GM23248 (cell line): ENCODE results near the gene FBXO44. TPM values are rescaled to one million over a fixed set of nuclear protein-coding genes. Genes with fewer than 3 reads are reported as not detected.
A peak's percentile ranks its signal among the peaks of the same experiment; 100 is the strongest.

ENCODE experiments used
- DNase-seq: peaks from one replicate; pipeline ENCODE4 v3.0.0-alpha.2; 2015
- H2AFZ ChIP-seq: fragments of 200-600 bp; sonication (generic); 2 replicates; pipeline ENCODE4 v1.6.1; 2016; ENCODE audit warnings: antibody characterized with exemption
- H3F3A ChIP-seq: fragments of 200-600 bp; sonication (generic); 2 replicates; pipeline ENCODE4 v1.6.1; 2016; ENCODE audit warnings: mild to moderate bottlenecking, antibody characterized with exemption, mixed run types; ENCODE audit not compliant: insufficient read depth
- H3K27ac ChIP-seq: fragments of 200-600 bp; sonication (generic); 2 replicates; pipeline ENCODE4 v1.5.1; 2016; ENCODE audit warnings: mild to moderate bottlenecking
- H3K27me3 ChIP-seq: fragments of 200-600 bp; sonication (generic); replicated peaks from 2 replicates; pipeline ENCODE4 v1.6.1; 2016; ENCODE audit warnings: mild to moderate bottlenecking; ENCODE audit not compliant: insufficient read depth
- H3K36me3 ChIP-seq: fragments of 200-600 bp; sonication (generic); 2 replicates; pipeline ENCODE4 v1.6.1; 2016; ENCODE audit warnings: low read depth, mild to moderate bottlenecking
- H3K4me1 ChIP-seq: fragments of 200-600 bp; sonication (generic); 2 replicates; pipeline ENCODE4 v1.6.1; 2016; ENCODE audit warnings: mild to moderate bottlenecking; ENCODE audit not compliant: insufficient read depth
- H3K4me2 ChIP-seq: fragments of 200-600 bp; sonication (generic); one replicate; pipeline ENCODE4 v1.6.1; 2016; ENCODE audit warnings: mild to moderate bottlenecking; ENCODE audit not compliant: unreplicated experiment
- H3K4me3 ChIP-seq: fragments of 200-600 bp; sonication (generic); 2 replicates; pipeline ENCODE4 v1.5.1; 2016; ENCODE audit warnings: mild to moderate bottlenecking
- H3K79me2 ChIP-seq: fragments of 200-600 bp; sonication (generic); 2 replicates; pipeline ENCODE4 v1.6.1; 2016; ENCODE audit warnings: mild to moderate bottlenecking; ENCODE audit not compliant: insufficient read depth
- H3K9ac ChIP-seq: fragments of 200-600 bp; sonication (generic); 2 replicates; pipeline ENCODE4 v1.6.1; 2016; ENCODE audit warnings: mild to moderate bottlenecking
- H3K9me2 ChIP-seq: fragments of 200-600 bp; sonication (generic); 2 replicates; pipeline ENCODE4 v1.6.1; 2016; ENCODE audit warnings: mixed run types, mild to moderate bottlenecking, moderate library complexity; ENCODE audit not compliant: insufficient read depth
- H3K9me3 ChIP-seq: fragments of 200-600 bp; sonication (generic); one replicate; pipeline ENCODE4 v1.6.1; 2017; ENCODE audit warnings: low read depth
- H4K20me1 ChIP-seq: fragments of 200-600 bp; sonication (generic); 2 replicates; pipeline ENCODE4 v1.6.0; 2016; ENCODE audit not compliant: insufficient read depth
- EZH2 ChIP-seq: fragments of 200-600 bp; sonication (generic); IDR thresholded peaks from 2 replicates; pipeline ENCODE4 v1.6.1; 2018; ENCODE audit warnings: antibody characterized with exemption, mild to moderate bottlenecking; ENCODE audit not compliant: insufficient read depth, poor library complexity, severe bottlenecking
- EZH2phosphoT487 ChIP-seq: fragments of 200-600 bp; sonication (generic); IDR thresholded peaks from 2 replicates; pipeline ENCODE4 v1.6.1; 2018; ENCODE audit warnings: antibody characterized with exemption, moderate library complexity, mild to moderate bottlenecking, low read depth; ENCODE audit not compliant: insufficient read depth
- WGBS, 2 experiments: methylation state at CpG; one replicate each; pipeline ENCODE4 v1.1.6; 2015 to 2017; ENCODE audit warnings: low lambda C conversion rate in 2 of 2, low coverage in 1 of 2; ENCODE audit errors: missing lambda C conversion rate in 2 of 2; 5-methylcytosine and 5-hydroxymethylcytosine counted together
- in situ Hi-C: fragments of 300-500 bp; cut with MboI; formaldehyde crosslinking; loops from 2 replicates; pipeline ENCODE4 v1.15.0; 2020
- polyA plus RNA-seq: library from polyadenylated mRNA; unstranded; fragments of >200 nt; fragmentation: Nextera tagmentation; extraction: Ambion mirVana; gene quantifications from 2 replicates; pipeline ENCODE4 v1.2.1, GENCODE V29; 2016
- total RNA-seq: library from RNA; depleted of rRNA; stranded (reverse); fragments of >200 nt; shearing (Covaris generic); gene quantifications from 2 replicates; pipeline ENCODE4 v1.2.3, GENCODE V29; 2014

Gene FBXO44
- total and polyA plus RNA-seq, 2 experiments from 2014 or later = 19.4 to 20.6 TPM

GRCh38 chr1:11676386-11677103 is 21.9 kb downstream of the FBXO44 start:
- Histone ChIP-seq H3K27ac (no peak overlapping the region), H3K36me3 (no peaks in the 10 kb centered on the region), H3K79me2 (peaks cover 11% of the 10 kb centered on the region; the same call in 1 of the 2 replicates), H3K9ac (no peak overlapping the region), H3K9me3 (no peaks in the 10 kb centered on the region), H3K27me3 (no peaks in the 10 kb centered on the region), H3F3A (peaks cover under 1% of the 10 kb centered on the region; the same call in 1 of the 2 replicates), H2AFZ (no peak overlapping the region), H3K4me2 (no peak overlapping the region), H4K20me1 (no peaks in the 10 kb centered on the region), H3K4me1 (no peaks in the 10 kb centered on the region), H3K4me3 (no peak overlapping the region), H3K9me2 (no peaks in the 10 kb centered on the region)
- TF ChIP-seq EZH2 (no peak), EZH2phosphoT487 (no peak)
- WGBS, 2 experiments = 83 to 88% methylated on average over 8 to 10 of the region's 10 CpGs
- in situ Hi-C loops = no loop called here
- DNase-seq = no peak

GRCh38 chr1:11678442-11678841 is 23.8 kb downstream of the FBXO44 start:
- H3F3A ChIP-seq = peaks cover 7% of the 10 kb centered on the region; the same call in 1 of the 2 replicates
- in situ Hi-C loops = no loop called here
- H4K20me1 ChIP-seq = no peaks in the 10 kb centered on the region
- TF ChIP-seq EZH2phosphoT487 (no peak), EZH2 (no peak)
- H3K9me2 ChIP-seq = no peaks in the 10 kb centered on the region
- no peak overlapping the region for H3K27ac ChIP-seq
- H3K27me3 ChIP-seq = no peaks in the 10 kb centered on the region
- H3K4me1 ChIP-seq = 0 out of 2 replicates have a peak, but pooled peaks cover 6% of the 10 kb centered on the region
- H3K36me3 ChIP-seq = no peaks in the 10 kb centered on the region
- H3K4me2 ChIP-seq = no peak overlapping the region
- H3K4me3 ChIP-seq = no peak overlapping the region
- H3K79me2 ChIP-seq = peaks cover 11% of the 10 kb centered on the region; the same call in 1 of the 2 replicates
- no peak overlapping the region for H2AFZ ChIP-seq
- H3K9me3 ChIP-seq = no peaks in the 10 kb centered on the region
- no peak overlapping the region for H3K9ac ChIP-seq
- DNase-seq = no peak
- 97 to 98% methylated on average over 2 of the region's 2 CpGs for WGBS, 2 experiments

- Histone ChIP-seq H3K36me3 (no peaks in the 10 kb centered on the region), H3K4me1 (0 out of 2 replicates have a peak, but pooled peaks cover 6% of the 10 kb centered on the region), H3K9ac (peak overlapping the region; percentile 84), H3K9me3 (no peaks in the 10 kb centered on the region), H3F3A (peaks cover 7% of the 10 kb centered on the region; the same call in 1 of the 2 replicates), H2AFZ (peak overlapping the region; percentile 88), H4K20me1 (no peaks in the 10 kb centered on the region), H3K4me3 (peak overlapping the region; percentile 94), H3K4me2 (peak overlapping the region; percentile 83), H3K27ac (peak overlapping the region; percentile 83), H3K9me2 (no peaks in the 10 kb centered on the region), H3K79me2 (peaks cover 11% of the 10 kb centered on the region; the same call in 1 of the 2 replicates), H3K27me3 (no peaks in the 10 kb centered on the region)
- no peak for DNase-seq
- 8 to 10% methylated on average over 49 to 54 of the region's 65 CpGs for WGBS, 2 experiments
- TF ChIP-seq EZH2phosphoT487 (no peak), EZH2 (no peak)
- in situ Hi-C loops = no loop called here
Measured at GRCh38 chr1:11680270-11681070, 25.8 kb downstream of the FBXO44 start.

- TF ChIP-seq EZH2 (no peak), EZH2phosphoT487 (no peak)
- Histone ChIP-seq H2AFZ (peak within 1 kb of the TSS; percentile 88), H4K20me1 (no peaks in the 10 kb centered on the region), H3K4me2 (peak within 1 kb of the TSS; percentile 83), H3K9me3 (no peaks in the 10 kb centered on the region), H3K9me2 (no peaks in the 10 kb centered on the region), H3K4me1 (0 out of 2 replicates have a peak, but pooled peaks cover 6% of the 10 kb centered on the region), H3K79me2 (peaks cover 11% of the 10 kb centered on the region; the same call in 1 of the 2 replicates), H3K36me3 (no peaks in the 10 kb centered on the region), H3K27me3 (no peaks in the 10 kb centered on the region), H3K4me3 (peak within 1 kb of the TSS; percentile 94), H3F3A (peaks cover 7% of the 10 kb centered on the region; the same call in 1 of the 2 replicates), H3K9ac (peak within 1 kb of the TSS; percentile 84), H3K27ac (peak within 1 kb of the TSS; percentile 83)
- in situ Hi-C loops = no loop called here
- 0% methylated on average over 41 to 45 of the region's 71 CpGs for WGBS, 2 experiments
- peak; percentile 95 for DNase-seq
Measured at GRCh38 chr1:11681071-11681771, 26.5 kb downstream of the FBXO44 start, which contains the start of gene MAD2L2. TSS of gene MAD2L2 (minus strand) at chr1:11681148. CDS start at chr1:11680601, 547 bp downstream.
